Fibroblast of lung (primary cell): ENCODE data around the gene RARRES2. TPM values are rescaled to one million over a fixed set of nuclear protein-coding genes. Genes with fewer than 3 reads are reported as not detected.
A peak's percentile ranks its signal among the peaks of the same experiment; 100 is the strongest.

ENCODE experiments used
- DNase-seq, 2 donors: peaks; one replicate each; pipeline versions ENCODE4 v3.0.0 to v3.0.0-alpha.2; 2010; ENCODE audit warnings: low read depth in 2 of 2
- H2AFZ ChIP-seq: 2 replicates; pipeline ENCODE4 v1.5.1; 2012; ENCODE audit warnings: low read length, control low read depth, inconsistent platforms
- H3K27ac ChIP-seq: 2 replicates; pipeline ENCODE4 v1.5.1; 2011; ENCODE audit warnings: low read length, control low read depth; ENCODE audit not compliant: insufficient read depth
- H3K27me3 ChIP-seq: 2 replicates; pipeline ENCODE4 v1.5.1; 2011; ENCODE audit warnings: mild to moderate bottlenecking, low read length; ENCODE audit not compliant: control insufficient read depth, insufficient read depth
- H3K36me3 ChIP-seq: 2 replicates; pipeline ENCODE4 v1.5.1; 2011; ENCODE audit warnings: low read length; ENCODE audit not compliant: control insufficient read depth, insufficient read depth
- H3K4me1 ChIP-seq: 2 replicates; pipeline ENCODE4 v1.5.1; 2011; ENCODE audit warnings: low read length; ENCODE audit not compliant: control insufficient read depth, insufficient read depth; ENCODE audit errors: extremely low read depth
- H3K4me2 ChIP-seq: 2 replicates; pipeline ENCODE4 v1.5.1; 2011; ENCODE audit warnings: low read length, control low read depth; ENCODE audit not compliant: insufficient read depth; ENCODE audit errors: extremely low read depth
- H3K4me3 ChIP-seq, 4 experiments: fragments of 200-600 bp in 1 of 4; sonication (generic) in 1 of 4; replicated peaks in 1 of 4; 2 replicates each; pipeline ENCODE4 v1.5.1; 2011 to 2016; ENCODE audit warnings: low read length in 4 of 4, low read depth in 3 of 4, mild to moderate bottlenecking in 3 of 4, control low read depth in 2 of 4, inconsistent platforms in 1 of 4, mixed read lengths in 1 of 4; ENCODE audit not compliant: insufficient read depth in 1 of 4; ENCODE audit errors: control extremely low read depth in 1 of 4
- H3K79me2 ChIP-seq: 2 replicates; pipeline ENCODE4 v1.5.1; 2012; ENCODE audit warnings: mild to moderate bottlenecking, low read length, inconsistent platforms; ENCODE audit not compliant: control insufficient read depth, insufficient read depth
- H3K9ac ChIP-seq: 2 replicates; pipeline ENCODE4 v1.5.1; 2011; ENCODE audit warnings: mild to moderate bottlenecking, low read length, control low read depth; ENCODE audit not compliant: insufficient read depth
- H3K9me3 ChIP-seq: 2 replicates; pipeline ENCODE4 v1.5.1; 2012; ENCODE audit warnings: low read depth, low read length; ENCODE audit not compliant: control insufficient read depth, insufficient read depth
- H4K20me1 ChIP-seq: 2 replicates; pipeline ENCODE4 v1.5.1; 2011; ENCODE audit warnings: low read length; ENCODE audit not compliant: control insufficient read depth, insufficient read depth; ENCODE audit errors: extremely low read depth
- CTCF ChIP-seq, 2 donors: IDR thresholded peaks in 1 of 2; conservative IDR thresholded peaks in 1 of 2; 1 replicate in 1 of 2; 2 replicates in 1 of 2; pipeline ENCODE4 v1.5.1; 2011 to 2012; ENCODE audit warnings: low read length in 2 of 2, control low read depth in 1 of 2, inconsistent platforms in 1 of 2, low read depth in 1 of 2, mild to moderate bottlenecking in 1 of 2
- EZH2 ChIP-seq: IDR thresholded peaks from 2 replicates; pipeline ENCODE4 v1.5.1; 2012; ENCODE audit warnings: low read length, control low read depth, mild to moderate bottlenecking; ENCODE audit errors: missing control alignments
- polyA plus RNA-seq, 2 donors: library from polyadenylated mRNA; depleted of rRNA in 1 of 2; stranded (reverse) in 1 of 2; unstranded in 1 of 2; fragments of >200 nt; gene quantifications; 2 replicates each; pipeline ENCODE4 v1.2.1, GENCODE V29; 2011 to 2012; ENCODE audit warnings: missing spikeins in 1 of 2
- total RNA-seq: library from RNA; depleted of rRNA; stranded (reverse); fragments of >200 nt; gene quantifications from 2 replicates; pipeline ENCODE4 v1.2.1, GENCODE V29; 2014

Gene RARRES2
- total and polyA plus RNA-seq, 2 donors (not counting 1 experiment from before 2014, with no cell fraction given): 65.6 to 67.0 TPM

- Histone ChIP-seq H3K36me3 (peaks cover 19% of the 10 kb centered on the region), H2AFZ (no peak overlapping the region), H4K20me1 (no peaks in the 10 kb centered on the region), H3K4me2 (no peak overlapping the region), H3K27me3 (no peaks in the 10 kb centered on the region), H3K4me1 (peaks cover 10% of the 10 kb centered on the region), H3K27ac (no peak overlapping the region), H3K79me2 (peaks cover 40% of the 10 kb centered on the region), H3K9me3 (no peaks in the 10 kb centered on the region), H3K9ac (no peak overlapping the region), H3K4me3 (no peak overlapping the region)
- DNase-seq: no peak
- TF ChIP-seq CTCF (conservative IDR thresholded peaks at IDR 0.05 in 1 of 2, IDR thresholded peaks at IDR 0.05 in 1 of 2; ENCODE audit: low read depth in 1 of 2, low read length in 2 of 2): no peak
Measured at GRCh38 chr7:150372271-150373048, 31.0 kb upstream of the RARRES2 start.

GRCh38 chr7:150371996-150372270 is 30.5 kb upstream of the RARRES2 start:
- H3K9me3 ChIP-seq: no peaks in the 10 kb centered on the region
- no peak overlapping the region for H3K4me3 ChIP-seq
- no peak overlapping the region for H2AFZ ChIP-seq
- H3K4me1 ChIP-seq: peaks cover 10% of the 10 kb centered on the region
- no peaks in the 10 kb centered on the region for H4K20me1 ChIP-seq
- no peak overlapping the region for H3K27ac ChIP-seq
- no peak for DNase-seq
- H3K9ac ChIP-seq: no peak overlapping the region
- H3K79me2 ChIP-seq: peaks cover 40% of the 10 kb centered on the region
- TF ChIP-seq CTCF (conservative IDR thresholded peaks at IDR 0.05 in 1 of 2, IDR thresholded peaks at IDR 0.05 in 1 of 2; ENCODE audit: low read depth in 1 of 2, low read length in 2 of 2): no peak
- TF ChIP-seq EZH2: no peak
- H3K27me3 ChIP-seq: no peaks in the 10 kb centered on the region
- H3K4me2 ChIP-seq: no peak overlapping the region
- H3K36me3 ChIP-seq: peaks cover 19% of the 10 kb centered on the region

- H3K9ac ChIP-seq: peak overlapping the region; percentile 39
- no peak for DNase-seq
- peak overlapping the region; percentile 81 for H3K27ac ChIP-seq
- no peak overlapping the region for H2AFZ ChIP-seq
- no peaks in the 10 kb centered on the region for H3K9me3 ChIP-seq
- H3K4me1 ChIP-seq: peaks cover 10% of the 10 kb centered on the region
- H3K36me3 ChIP-seq: peaks cover 19% of the 10 kb centered on the region
- H3K4me2 ChIP-seq: peak overlapping the region; percentile 97
- H3K27me3 ChIP-seq: no peaks in the 10 kb centered on the region
- H3K4me3 ChIP-seq: peak overlapping the region in 1 of 4 experiments; percentile 75
- TF ChIP-seq EZH2 (no peak), CTCF (conservative IDR thresholded peaks at IDR 0.05 in 1 of 2, IDR thresholded peaks at IDR 0.05 in 1 of 2; ENCODE audit: low read depth in 1 of 2, low read length in 2 of 2) (no peak)
- no peaks in the 10 kb centered on the region for H4K20me1 ChIP-seq
- peaks cover 40% of the 10 kb centered on the region for H3K79me2 ChIP-seq
Measured at GRCh38 chr7:150371131-150371995, 29.9 kb upstream of the RARRES2 start.
